K562 (cell line): Measurements from ENCODE around the gene GALNT16.

Experiments used
- CBX8 ChIP-seq: fragments of 200-600 bp; sonication (generic); IDR thresholded peaks from 2 replicates; pipeline ENCODE4 v1.6.1; 2012; ENCODE audit warnings: borderline replicate concordance, mixed run types, low read depth, mild to moderate bottlenecking, moderate library complexity, mixed read lengths, low read length, control low read depth, inconsistent platforms; ENCODE audit not compliant: poor library complexity, severe bottlenecking; ENCODE audit errors: extremely low read depth
- MXI1 ChIP-seq: IDR thresholded peaks from 2 replicates; pipeline ENCODE4 v1.6.1; 2011; ENCODE audit warnings: low read depth, mild to moderate bottlenecking, improper control_type of control experiment, low read length
- SPI1 ChIP-seq: IDR thresholded peaks from 2 replicates; pipeline ENCODE4 v1.6.1; 2011; ENCODE audit warnings: low read depth, low read length, control low read depth, borderline replicate concordance
- SRSF9 ChIP-seq: fragments of 200-400 bp; formaldehyde crosslinking; IDR thresholded peaks from 2 replicates; pipeline ENCODE4 v1.6.1; 2017; ENCODE audit warnings: low read depth, low read length, borderline replicate concordance

- TF ChIP-seq CBX8 = no peak
- no peak for TF ChIP-seq MXI1
- no peak for TF ChIP-seq SRSF9
- no peak for TF ChIP-seq SPI1
These were observed 68.8 kb downstream of the GALNT16 start for GRCh38 chr14:69328765-69329164.
